Measurements from ENCODE around the gene MKKS.
"Not testable (repeated sequence)": the region's sequence is repeated elsewhere in the genome, so short reads cannot be mapped to it uniquely, and the experiment has no call there.

The MKKS gene

GRCh38 chr20:10419550-10420133 lies 14.4 kb downstream of the MKKS start:
- in situ Hi-C loops (cut with MboI; ENCODE audit: low sequenced_read_pairs), result no loop called here

- in situ Hi-C loops (cut with MboI; ENCODE audit: low sequenced_read_pairs), result not testable (repeated sequence)
Measured at GRCh38 chr20:10417218-10417617, 16.8 kb downstream of the MKKS start.

GRCh38 chr20:10415013-10415650 lies 18.9 kb downstream of the MKKS start:
- in situ Hi-C loops (cut with MboI; ENCODE audit: low sequenced_read_pairs), result no loop called here

- in situ Hi-C loops (cut with MboI; ENCODE audit: low sequenced_read_pairs), result no loop called here
Measured at GRCh38 chr20:10412591-10413408, 21.2 kb downstream of the MKKS start.

GRCh38 chr20:10411673-10412072 lies 22.3 kb downstream of the MKKS start:
- in situ Hi-C loops (cut with MboI; ENCODE audit: low sequenced_read_pairs), result no loop called here

- in situ Hi-C loops (cut with MboI; ENCODE audit: low sequenced_read_pairs), result no loop called here
Measured at GRCh38 chr20:10408108-10408813, 25.8 kb downstream of the MKKS start.

GRCh38 chr20:10404959-10405530 lies 29.0 kb downstream of the MKKS start:
- in situ Hi-C loops (cut with MboI; ENCODE audit: low sequenced_read_pairs), result no loop called here

GRCh38 chr20:10404023-10404628 lies 29.9 kb downstream of the MKKS start:
- in situ Hi-C loops (cut with MboI; ENCODE audit: low sequenced_read_pairs), result no loop called here

- in situ Hi-C loops (cut with MboI; ENCODE audit: low sequenced_read_pairs), result no loop called here
Measured at GRCh38 chr20:10402938-10403608, 30.9 kb downstream of the MKKS start.

- in situ Hi-C loops (cut with MboI; ENCODE audit: low sequenced_read_pairs), result no loop called here
Measured at GRCh38 chr20:10398834-10399369, 35.1 kb downstream of the MKKS start.

- in situ Hi-C loops (cut with MboI; ENCODE audit: low sequenced_read_pairs), result not testable (repeated sequence)
Measured at GRCh38 chr20:10394752-10395151, 39.3 kb downstream of the MKKS start.

- in situ Hi-C loops (cut with MboI; ENCODE audit: low sequenced_read_pairs), result no loop called here
Measured at GRCh38 chr20:10390709-10391108, 43.3 kb downstream of the MKKS start.

GRCh38 chr20:10388597-10388996 lies 45.4 kb downstream of the MKKS start:
- in situ Hi-C loops (cut with MboI; ENCODE audit: low sequenced_read_pairs), result no loop called here

- in situ Hi-C loops (cut with MboI; ENCODE audit: low sequenced_read_pairs), result no loop called here
Measured at GRCh38 chr20:10387686-10388085, 46.3 kb downstream of the MKKS start.

- in situ Hi-C loops (cut with MboI; ENCODE audit: low sequenced_read_pairs), result no loop called here
Measured at GRCh38 chr20:10385850-10386544, 48.0 kb downstream of the MKKS start.

GRCh38 chr20:10381477-10381876 lies 52.5 kb downstream of the MKKS start:
- in situ Hi-C loops (cut with MboI; ENCODE audit: low sequenced_read_pairs), result no loop called here

GRCh38 chr20:10379761-10380160 lies 54.3 kb downstream of the MKKS start:
- in situ Hi-C loops (cut with MboI; ENCODE audit: low sequenced_read_pairs), result no loop called here

- in situ Hi-C loops (cut with MboI; ENCODE audit: low sequenced_read_pairs), result no loop called here
Measured at GRCh38 chr20:10376270-10377075, 57.5 kb downstream of the MKKS start.

Data from HL-60/S4 treated with retinoic acid at 250 ng/mL for 4 days and 3 days (cell line).